ENCODE results near the gene SNF8. TPM values are rescaled to one million over a fixed set of nuclear protein-coding genes. Genes with fewer than 3 reads are reported as not detected.
A peak's percentile ranks its signal among the peaks of the same experiment; 100 is the strongest.

Gene SNF8
- polyA plus RNA-seq, 2 donors = 63.9 to 99.4 TPM

GRCh38 chr17:48894886-48895285, 49.8 kb downstream of the SNF8 start:
- Histone ChIP-seq H3K36me3 (ENCODE audit: control insufficient read depth in 2 of 2, insufficient read depth in 2 of 2, low read length in 1 of 2) (peaks cover 11 to 12% of the 10 kb centered on the region in 2 donors), H3K27me3 (ENCODE audit: control insufficient read depth in 1 of 2, insufficient read depth in 2 of 2, low read length in 2 of 2) (no peaks in the 10 kb centered on the region), H3K4me1 (ENCODE audit: control insufficient read depth in 2 of 2, insufficient read depth in 2 of 2, low read length in 1 of 2) (no peaks in the 10 kb centered on the region), H3K4me3 (ENCODE audit: low read depth in 1 of 2, low read length in 2 of 2) (no peak overlapping the region), H3K9me3 (ENCODE audit: control insufficient read depth in 2 of 2, insufficient read depth in 1 of 2, low read depth in 1 of 2, low read length in 1 of 2) (no peaks in the 10 kb centered on the region), H3K27ac (ENCODE audit: low read depth in 2 of 2, low read length in 1 of 2) (no peak overlapping the region)
- WGBS, 2 donors = 63 to 90% methylated on average over 3 of the region's 3 CpGs

DNA sequence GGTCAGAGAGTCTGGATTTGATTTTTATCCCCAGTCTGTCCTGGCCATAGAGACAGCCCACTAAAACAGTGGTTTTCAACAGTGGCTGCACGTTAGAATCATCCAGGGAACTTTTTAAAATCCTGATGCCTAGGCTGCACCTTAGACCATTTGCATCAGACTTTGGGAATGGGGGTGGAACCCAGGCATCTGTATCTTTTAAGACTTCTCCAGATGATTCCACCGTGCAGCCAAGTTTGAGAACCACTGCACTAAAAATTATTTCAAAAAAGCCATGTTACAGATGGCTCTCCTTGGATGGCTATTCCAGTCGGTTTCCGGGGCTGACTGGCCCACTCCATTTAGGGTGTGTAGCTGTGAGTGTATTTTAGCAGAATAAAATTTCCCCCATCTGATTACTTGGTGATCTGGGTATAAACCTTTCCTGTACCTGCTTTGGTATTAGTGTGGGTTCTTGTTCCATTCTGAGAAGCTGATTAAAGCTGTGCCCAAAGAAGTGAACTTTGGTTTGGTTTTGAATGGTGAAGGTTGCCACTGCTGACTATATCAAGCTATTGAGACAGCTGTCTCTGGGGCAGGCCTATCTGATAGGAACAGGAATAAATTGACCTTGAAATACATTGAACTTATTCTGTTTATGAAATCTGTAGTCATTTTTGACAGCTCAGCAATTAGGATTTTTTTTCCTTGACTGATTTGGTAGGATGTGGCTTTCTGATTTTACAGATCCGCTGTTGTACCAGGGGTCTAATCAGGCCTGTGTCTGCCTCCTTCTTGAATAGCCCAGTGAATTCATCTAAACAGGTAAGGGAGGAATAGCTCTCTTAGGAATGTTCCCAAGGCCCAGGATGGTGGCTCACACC, 50.8 kb downstream of the SNF8 start:
- Histone ChIP-seq H3K27me3 (ENCODE audit: control insufficient read depth in 1 of 2, insufficient read depth in 2 of 2, low read length in 2 of 2) (no peaks in the 10 kb centered on the region), H3K4me3 (ENCODE audit: low read depth in 1 of 2, low read length in 2 of 2) (peak overlapping the region; percentile 74 to 75), H3K36me3 (ENCODE audit: control insufficient read depth in 2 of 2, insufficient read depth in 2 of 2, low read length in 1 of 2) (peaks cover 11 to 12% of the 10 kb centered on the region in 2 donors), H3K27ac (ENCODE audit: low read depth in 2 of 2, low read length in 1 of 2) (no peak overlapping the region), H3K4me1 (ENCODE audit: control insufficient read depth in 2 of 2, insufficient read depth in 2 of 2, low read length in 1 of 2) (no peaks in the 10 kb centered on the region), H3K9me3 (ENCODE audit: control insufficient read depth in 2 of 2, insufficient read depth in 1 of 2, low read depth in 1 of 2, low read length in 1 of 2) (no peaks in the 10 kb centered on the region)
- 54 to 61% methylated on average over 5 of the region's 5 CpGs for WGBS, 2 donors

- peak overlapping the region; percentile 40 to 89 for H3K27ac ChIP-seq (ENCODE audit: low read depth in 2 of 2, low read length in 1 of 2)
- no peaks in the 10 kb centered on the region for H3K4me1 ChIP-seq (ENCODE audit: control insufficient read depth in 2 of 2, insufficient read depth in 2 of 2, low read length in 1 of 2)
- H3K9me3 ChIP-seq (ENCODE audit: control insufficient read depth in 2 of 2, insufficient read depth in 1 of 2, low read depth in 1 of 2, low read length in 1 of 2) = no peaks in the 10 kb centered on the region
- H3K36me3 ChIP-seq (ENCODE audit: control insufficient read depth in 2 of 2, insufficient read depth in 2 of 2, low read length in 1 of 2) = peaks cover 7 to 11% of the 10 kb centered on the region in 2 donors
- H3K4me3 ChIP-seq (ENCODE audit: low read depth in 1 of 2, low read length in 2 of 2) = peak overlapping the region; percentile 74 to 75
- H3K27me3 ChIP-seq (ENCODE audit: control insufficient read depth in 1 of 2, insufficient read depth in 2 of 2, low read length in 2 of 2) = no peaks in the 10 kb centered on the region
- WGBS, 2 donors = 1 to 2% methylated on average over 24 of the region's 24 CpGs
Observed at GRCh38 chr17:48892940-48893645, 51.5 kb downstream of the SNF8 start.

DNA sequence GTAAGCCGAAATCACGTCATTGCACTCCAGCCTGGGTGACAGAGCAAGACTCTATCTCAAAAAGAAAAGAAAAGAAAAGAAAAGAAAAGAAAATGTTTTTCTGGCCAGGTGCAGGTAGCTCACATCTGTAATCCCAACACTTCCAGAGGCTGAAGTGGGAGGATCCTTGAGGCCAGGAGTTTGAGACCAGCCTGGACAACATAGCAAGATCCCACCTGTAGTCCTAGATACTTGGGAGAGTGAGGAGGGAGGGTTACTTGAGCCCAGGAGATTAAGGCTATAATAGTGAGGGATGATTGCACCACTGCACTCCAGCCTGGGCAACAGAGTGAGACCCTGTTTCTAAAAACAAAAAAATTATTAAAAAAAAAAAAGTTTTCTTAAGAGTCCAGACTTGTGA, 54.6 kb downstream of the SNF8 start:
- Histone ChIP-seq H3K4me1 (ENCODE audit: control insufficient read depth in 2 of 2, insufficient read depth in 2 of 2, low read length in 1 of 2) (no peaks in the 10 kb centered on the region), H3K4me3 (ENCODE audit: low read depth in 1 of 2, low read length in 2 of 2) (no peak overlapping the region), H3K9me3 (ENCODE audit: control insufficient read depth in 2 of 2, insufficient read depth in 1 of 2, low read depth in 1 of 2, low read length in 1 of 2) (no peaks in the 10 kb centered on the region), H3K27me3 (ENCODE audit: control insufficient read depth in 1 of 2, insufficient read depth in 2 of 2, low read length in 2 of 2) (no peaks in the 10 kb centered on the region), H3K36me3 (ENCODE audit: control insufficient read depth in 2 of 2, insufficient read depth in 2 of 2, low read length in 1 of 2) (peaks cover under 1 to 4% of the 10 kb centered on the region in 2 donors), H3K27ac (ENCODE audit: low read depth in 2 of 2, low read length in 1 of 2) (no peak overlapping the region)
- WGBS, 2 donors = 91% methylated on average over 2 of the region's 2 CpGs

DNA sequence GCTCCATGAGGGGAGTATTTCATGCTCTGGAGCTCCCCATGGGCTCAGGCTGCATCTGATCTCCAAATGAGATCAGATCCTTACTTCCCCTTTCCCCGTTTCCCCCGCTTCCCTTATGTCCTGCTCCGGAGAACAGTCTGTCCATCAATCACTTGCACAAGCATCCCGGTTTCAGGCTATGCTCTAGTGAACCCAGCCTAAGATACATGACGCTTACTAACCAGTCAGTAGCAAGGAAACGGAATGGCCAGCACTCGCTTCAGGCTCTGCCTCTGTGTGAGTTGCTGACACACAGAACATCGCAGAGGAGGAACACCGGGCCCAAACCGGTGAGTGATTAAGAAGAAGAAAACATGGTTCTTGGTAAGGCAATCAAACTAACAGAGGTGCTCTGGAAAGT, 61.5 kb downstream of the SNF8 start:
- Histone ChIP-seq H3K4me3 (ENCODE audit: low read depth in 1 of 2, low read length in 2 of 2) (no peak overlapping the region), H3K9me3 (ENCODE audit: control insufficient read depth in 2 of 2, insufficient read depth in 1 of 2, low read depth in 1 of 2, low read length in 1 of 2) (no peaks in the 10 kb centered on the region), H3K27ac (ENCODE audit: low read depth in 2 of 2, low read length in 1 of 2) (no peak overlapping the region), H3K36me3 (ENCODE audit: control insufficient read depth in 2 of 2, insufficient read depth in 2 of 2, low read length in 1 of 2) (no peaks in the 10 kb centered on the region), H3K4me1 (ENCODE audit: control insufficient read depth in 2 of 2, insufficient read depth in 2 of 2, low read length in 1 of 2) (no peaks in the 10 kb centered on the region), H3K27me3 (ENCODE audit: control insufficient read depth in 1 of 2, insufficient read depth in 2 of 2, low read length in 2 of 2) (no peaks in the 10 kb centered on the region)
- WGBS, 2 donors = 56 to 59% methylated on average over 10 of the region's 10 CpGs

DNA sequence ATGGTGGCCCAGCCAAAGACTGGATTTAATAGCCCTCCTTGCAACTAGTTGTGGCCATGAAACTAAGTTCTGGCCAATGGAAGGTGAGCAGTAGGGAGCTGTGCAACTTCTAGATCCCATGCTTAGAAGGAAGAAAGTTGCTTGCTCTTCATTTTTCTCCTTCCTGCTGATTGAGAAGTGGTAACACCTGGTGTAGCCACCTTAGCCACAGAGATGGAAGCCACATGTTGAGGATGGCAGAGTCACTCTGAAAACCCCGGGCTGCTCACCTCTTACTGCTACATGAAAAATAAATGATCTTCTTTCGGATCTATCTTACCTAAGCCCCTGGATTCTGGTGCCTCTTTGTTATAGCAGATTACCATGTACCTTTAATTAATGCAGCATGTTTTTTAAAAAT, 62.4 kb downstream of the SNF8 start:
- no peaks in the 10 kb centered on the region for H3K36me3 ChIP-seq (ENCODE audit: control insufficient read depth in 2 of 2, insufficient read depth in 2 of 2, low read length in 1 of 2)
- H3K9me3 ChIP-seq (ENCODE audit: control insufficient read depth in 2 of 2, insufficient read depth in 1 of 2, low read depth in 1 of 2, low read length in 1 of 2) = no peaks in the 10 kb centered on the region
- no peaks in the 10 kb centered on the region for H3K4me1 ChIP-seq (ENCODE audit: control insufficient read depth in 2 of 2, insufficient read depth in 2 of 2, low read length in 1 of 2)
- H3K27ac ChIP-seq (ENCODE audit: low read depth in 2 of 2, low read length in 1 of 2) = no peak overlapping the region
- WGBS, 2 donors = 83 to 85% methylated on average over 2 of the region's 2 CpGs
- no peaks in the 10 kb centered on the region for H3K27me3 ChIP-seq (ENCODE audit: control insufficient read depth in 1 of 2, insufficient read depth in 2 of 2, low read length in 2 of 2)
- H3K4me3 ChIP-seq (ENCODE audit: low read depth in 1 of 2, low read length in 2 of 2) = no peak overlapping the region

Other genes starting within 250 kb of the SNF8 start
- gene PRAC1, start 222.3 kb downstream of the SNF8 start, polyA plus RNA-seq = under 1 TPM in 1 of 2 donors, not detected in 1; 0.63 TPM
- under 1 TPM in 1 of 2 donors, not detected in 1; 0.41 TPM for gene PRAC2, start 221.7 kb downstream of the SNF8 start, polyA plus RNA-seq
- gene HOXB13, start 216.1 kb downstream of the SNF8 start, polyA plus RNA-seq = under 1 TPM; 0.01 to 0.04 TPM
- gene TTLL6, start 127.6 kb downstream of the SNF8 start, polyA plus RNA-seq = under 1 TPM; 0.02 to 0.05 TPM
- 10 to 100 TPM; 38.8 to 57.5 TPM for gene CALCOCO2, start 113.8 kb downstream of the SNF8 start, polyA plus RNA-seq
- 100 to 1,000 TPM; 263 to 335 TPM for gene ATP5MC1, start 52.1 kb downstream of the SNF8 start, polyA plus RNA-seq
- gene UBE2Z, start 36.4 kb downstream of the SNF8 start, polyA plus RNA-seq = 10 to 100 TPM; 19.0 to 30.9 TPM
- not detected for gene GIP, start 23.8 kb upstream of the SNF8 start, polyA plus RNA-seq
- under 1 TPM in 1 of 2 donors, not detected in 1; 0.01 TPM for gene IGF2BP1, start 52.5 kb upstream of the SNF8 start, polyA plus RNA-seq
- under 1 TPM; 0.02 to 0.06 TPM for gene B4GALNT2, start 187.9 kb upstream of the SNF8 start, polyA plus RNA-seq